PC-3 (cell line): ENCODE results near the gene LRP1B. TPM values are rescaled to one million over a fixed set of nuclear protein-coding genes. Genes with fewer than 3 reads are reported as not detected.
A peak's percentile ranks its signal among the peaks of the same experiment; 100 is the strongest.

Experiments
- ATAC-seq: fragments of 200-7000 bp; cut with Tn5 transposase; 2 replicates; pipeline ENCODE4 v1.9.1; 2020; ENCODE audit warnings: mild to moderate bottlenecking, moderate library complexity
- BruUV-seq: library from RNA; stranded (reverse); fragments of 400-500 nt; replicated peaks from 2 replicates; lab custom pipeline; 2021; lab: Mats Ljungman, UMichigan
- CTCF ChIA-PET: fragments of 300-600 bp; sonication (Branson Sonifier 250); formaldehyde crosslinking; loops from one replicate; lab custom pipeline; 2022; ENCODE audit warnings: antibody characterized with exemption; lab: Charles Lee
- POLR2A ChIA-PET: fragments of 300-600 bp; sonication (Branson Sonifier 250); formaldehyde crosslinking; loops from one replicate; lab custom pipeline; 2022; ENCODE audit warnings: antibody characterized with exemption; ENCODE audit not compliant: unreplicated experiment; lab: Charles Lee
- DNase-seq: peaks from one replicate; pipeline ENCODE4 v3.0.0-alpha.2; 2015
- H2AFZ ChIP-seq: fragments of 300-600 bp; sonication (generic); 2 replicates; pipeline ENCODE4 v1.6.0; 2016; ENCODE audit warnings: antibody characterized with exemption, low read length
- H3F3A ChIP-seq: fragments of 300-600 bp; sonication (generic); one replicate; pipeline ENCODE4 v1.6.0; 2017; ENCODE audit warnings: antibody characterized with exemption, low read length, control low read depth, mild to moderate bottlenecking; ENCODE audit not compliant: unreplicated experiment
- H3K27ac ChIP-seq: fragments of 300-600 bp; sonication (generic); 2 replicates; pipeline ENCODE4 v1.5.1; 2016; ENCODE audit warnings: mild to moderate bottlenecking, low read length
- H3K27me3 ChIP-seq: fragments of 300-600 bp; sonication (generic); 2 replicates; pipeline ENCODE4 v1.6.1; 2016; ENCODE audit warnings: low read length, mixed read lengths
- H3K36me3 ChIP-seq: fragments of 300-600 bp; sonication (generic); 2 replicates; pipeline ENCODE4 v1.6.1; 2016; ENCODE audit warnings: low read depth, mixed run types, low read length, mixed read lengths
- H3K4me1 ChIP-seq: fragments of 300-600 bp; sonication (generic); 2 replicates; pipeline ENCODE4 v1.5.1; 2016; ENCODE audit warnings: low read length; ENCODE audit not compliant: insufficient read depth
- H3K4me2 ChIP-seq: fragments of 300-600 bp; sonication (generic); 2 replicates; pipeline ENCODE4 v1.6.0; 2016; ENCODE audit warnings: low read length
- H3K4me3 ChIP-seq: fragments of 300-600 bp; sonication (generic); 2 replicates; pipeline ENCODE4 v1.5.1; 2016; ENCODE audit warnings: mild to moderate bottlenecking, low read length, mixed read lengths
- H3K79me2 ChIP-seq: fragments of 300-600 bp; sonication (generic); 2 replicates; pipeline ENCODE4 v1.6.1; 2017; ENCODE audit warnings: low read length, mixed read lengths
- H3K9ac ChIP-seq: fragments of 300-600 bp; sonication (generic); 2 replicates; pipeline ENCODE4 v1.6.0; 2016; ENCODE audit warnings: mild to moderate bottlenecking, low read length
- H3K9me2 ChIP-seq: fragments of 300-600 bp; sonication (generic); replicated peaks from 2 replicates; pipeline ENCODE4 v1.6.1; 2016; ENCODE audit warnings: mixed run types, low read length, mixed read lengths
- H3K9me3 ChIP-seq: fragments of 300-600 bp; sonication (generic); 2 replicates; pipeline ENCODE4 v1.6.1; 2016; ENCODE audit warnings: low read length, mixed read lengths
- H4K20me1 ChIP-seq: fragments of 300-600 bp; sonication (generic); 2 replicates; pipeline ENCODE4 v1.6.1; 2016; ENCODE audit warnings: low read length, mixed read lengths
- CTCF ChIP-seq: fragments of 300-600 bp; sonication (generic); conservative IDR thresholded peaks from 2 replicates; pipeline ENCODE4 v1.5.1; 2017; ENCODE audit warnings: antibody characterized with exemption, low read depth, mild to moderate bottlenecking, low read length
- EZH2 ChIP-seq: fragments of 300-600 bp; sonication (generic); IDR thresholded peaks from one replicate; pipeline ENCODE4 v1.6.1; 2017; ENCODE audit warnings: antibody characterized with exemption, mild to moderate bottlenecking, low read length; ENCODE audit not compliant: unreplicated experiment
- EZH2phosphoT487 ChIP-seq: fragments of 300-600 bp; sonication (generic); IDR thresholded peaks from 2 replicates; pipeline ENCODE4 v1.6.1; 2018; ENCODE audit warnings: mild to moderate bottlenecking, antibody characterized with exemption, low read length, borderline replicate concordance
- intact Hi-C: fragments of 100-400 bp; cut with micrococcal nuclease; formaldehyde crosslinking; loops from 2 replicates; pipeline ENCODE4 v1.9.0; 2023
- total RNA-seq: library from RNA; depleted of rRNA; stranded (reverse); fragments of >200 nt; gene quantifications from 2 replicates; pipeline ENCODE4 v1.2.3, GENCODE V29; 2014

Gene LRP1B
- total RNA-seq, 1 experiment from 2014 or later, result 0.04 TPM

GRCh38 chr2:141055531-141055930, 1075.3 kb downstream of the LRP1B start:
- Histone ChIP-seq H3K36me3 (no peaks in the 10 kb centered on the region), H3K4me2 (no peak overlapping the region), H3K4me1 (peaks cover 6% of the 10 kb centered on the region; the same call in 1 of the 2 replicates), H3K27me3 (no peaks in the 10 kb centered on the region), H3K4me3 (no peak overlapping the region), H2AFZ (no peak overlapping the region), H4K20me1 (no peaks in the 10 kb centered on the region), H3K79me2 (no peaks in the 10 kb centered on the region), H3K9ac (no peak overlapping the region), H3F3A (no peaks in the 10 kb centered on the region), H3K27ac (no peak overlapping the region), H3K9me2 (no peaks in the 10 kb centered on the region), H3K9me3 (no peaks in the 10 kb centered on the region)
- ChIA-PET CTCF (interaction anchor here (0.6 kb wide), 1 partner anchor 1541 kb away, joined by 7 read pairs; no protein-coding TSS in a partner anchor), POLR2A (no interaction called here)
- BruUV-seq, result no TSS peak
- ATAC-seq (peak; percentile 95), DNase-seq (peak; percentile 69)
- intact Hi-C loops, result loop anchor here (10.0 kb wide), 1 partner anchor 399 kb away; no protein-coding TSS in a partner anchor
- TF ChIP-seq EZH2 (no peak), CTCF (no peak), EZH2phosphoT487 (no peak)

GRCh38 chr2:141048951-141049350, 1081.9 kb downstream of the LRP1B start:
- TF ChIP-seq CTCF, result no peak
- TF ChIP-seq EZH2, result no peak
- TF ChIP-seq EZH2phosphoT487, result no peak
- Histone ChIP-seq H3K9me3 (no peaks in the 10 kb centered on the region), H3K4me3 (no peak overlapping the region), H3K36me3 (no peaks in the 10 kb centered on the region), H4K20me1 (no peaks in the 10 kb centered on the region), H3K79me2 (no peaks in the 10 kb centered on the region), H2AFZ (no peak overlapping the region), H3K4me1 (no peaks in the 10 kb centered on the region), H3K9ac (no peak overlapping the region), H3K9me2 (no peaks in the 10 kb centered on the region), H3K27ac (no peak overlapping the region), H3F3A (no peaks in the 10 kb centered on the region), H3K27me3 (no peaks in the 10 kb centered on the region), H3K4me2 (no peak overlapping the region)
- no TSS peak for BruUV-seq
- ATAC-seq (no peak), DNase-seq (no peak)
- ChIA-PET POLR2A (no interaction called here), CTCF (no interaction called here)
- intact Hi-C loops, result no loop called here

GRCh38 chr2:141041281-141041680, 1089.5 kb downstream of the LRP1B start:
- ATAC-seq, result no peak

More at GRCh38 chr2:141041281-141041680, 1089.5 kb downstream of the LRP1B start:
- Histone ChIP-seq H3K36me3 (no peaks in the 10 kb centered on the region), H3K4me3 (no peak overlapping the region), H3K9me3 (no peaks in the 10 kb centered on the region), H3K4me2 (no peak overlapping the region), H3K4me1 (no peaks in the 10 kb centered on the region), H3K9me2 (no peaks in the 10 kb centered on the region), H4K20me1 (no peaks in the 10 kb centered on the region), H2AFZ (no peak overlapping the region), H3K27me3 (no peaks in the 10 kb centered on the region), H3F3A (no peaks in the 10 kb centered on the region), H3K9ac (no peak overlapping the region), H3K27ac (no peak overlapping the region), H3K79me2 (no peaks in the 10 kb centered on the region)
- no peak for TF ChIP-seq EZH2phosphoT487
- no peak for TF ChIP-seq EZH2
- no peak for TF ChIP-seq CTCF
- no peak for DNase-seq
- CTCF ChIA-PET, result no interaction called here
- intact Hi-C loops, result no loop called here
- POLR2A ChIA-PET, result no interaction called here
- no TSS peak for BruUV-seq
